Sigmoid colon (tissue), 4 donors: ENCODE measurements around the gene LMO4.

Source experiments
- CTCF ChIP-seq, 4 experiments: fragments of 450-650 bp in 3 of 4; fragments of 200-600 bp in 1 of 4; IDR thresholded peaks; one replicate each; pipeline ENCODE4 v1.5.1; 2016 to 2019; ENCODE audit warnings: antibody characterized with exemption in 4 of 4, mild to moderate bottlenecking in 3 of 4, moderate library complexity in 2 of 4
- POLR2AphosphoS5 ChIP-seq, 4 donors: sonication (generic); formaldehyde crosslinking; IDR thresholded peaks; one replicate each; pipeline ENCODE4 v1.6.1; 2017; ENCODE audit warnings: antibody characterized with exemption in 4 of 4

- TF ChIP-seq CTCF (IDR thresholded peaks at IDR 0.05) = no peak
- TF ChIP-seq POLR2AphosphoS5 (IDR thresholded peaks at IDR 0.05) = no peak
Measured at GRCh38 chr1:87394982-87395381, 66.3 kb downstream of the LMO4 start.
